GM21360 (cell line): ENCODE measurements around the gene C17orf113.

Source experiments
- ATAC-seq: cut with Tn5 transposase; IDR thresholded peaks from one replicate; pipeline ENCODE4 v1.9.1; 2021; ENCODE audit warnings: mild to moderate bottlenecking, moderate library complexity; ENCODE audit not compliant: unreplicated experiment

The C17orf113 gene

DNA sequence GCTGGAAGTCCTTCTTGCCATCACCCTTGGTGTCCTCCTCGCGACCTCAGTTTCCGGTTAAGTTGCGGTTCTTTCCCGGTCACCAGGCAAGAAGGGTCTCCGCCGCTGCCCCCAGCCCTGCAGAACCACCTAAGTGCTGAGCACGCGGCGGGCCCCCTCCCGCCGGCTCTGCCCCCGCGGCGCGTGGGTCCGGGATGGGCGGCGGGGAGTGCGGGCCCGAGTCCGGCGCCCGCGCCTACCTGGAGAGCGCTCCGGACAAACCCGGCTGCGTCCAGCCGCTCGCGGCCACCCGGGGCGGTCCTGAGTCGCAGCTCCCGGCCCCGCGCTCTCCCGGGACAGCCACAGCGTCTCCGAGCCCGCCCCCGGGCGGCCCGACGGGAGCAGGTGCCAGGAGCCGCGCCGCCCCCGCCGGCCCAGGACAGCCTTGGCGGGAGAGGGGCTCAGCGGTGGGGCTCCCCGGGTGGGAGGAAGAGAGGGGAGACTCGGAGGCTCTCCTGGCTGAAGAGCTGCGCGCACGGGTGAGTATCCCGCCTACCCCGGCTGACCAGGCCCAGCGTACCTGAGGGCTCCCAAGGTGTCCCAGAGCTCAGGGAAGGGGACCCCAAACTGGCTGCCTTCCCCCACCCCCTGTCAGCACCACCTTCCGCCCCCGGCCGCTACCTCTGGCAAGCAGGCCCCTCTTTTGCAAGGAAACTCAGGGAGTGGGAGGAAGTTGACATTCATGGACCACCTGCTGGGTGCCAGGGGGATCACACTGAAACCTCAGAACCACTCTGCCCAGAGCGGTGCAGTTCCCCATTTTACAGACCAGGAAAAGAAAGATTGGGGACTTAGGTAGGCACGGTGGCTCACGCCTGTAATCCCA, 22.2 kb upstream of the C17orf113 start:
- ATAC-seq = no peak

- no peak for ATAC-seq
Measured at GRCh38 chr17:42071810-42072209, 21.4 kb upstream of the C17orf113 start.

GRCh38 chr17:42068979-42069378, 18.6 kb upstream of the C17orf113 start:
- ATAC-seq = no peak

GRCh38 chr17:42067371-42068091, 17.1 kb upstream of the C17orf113 start:
- no peak for ATAC-seq

DNA sequence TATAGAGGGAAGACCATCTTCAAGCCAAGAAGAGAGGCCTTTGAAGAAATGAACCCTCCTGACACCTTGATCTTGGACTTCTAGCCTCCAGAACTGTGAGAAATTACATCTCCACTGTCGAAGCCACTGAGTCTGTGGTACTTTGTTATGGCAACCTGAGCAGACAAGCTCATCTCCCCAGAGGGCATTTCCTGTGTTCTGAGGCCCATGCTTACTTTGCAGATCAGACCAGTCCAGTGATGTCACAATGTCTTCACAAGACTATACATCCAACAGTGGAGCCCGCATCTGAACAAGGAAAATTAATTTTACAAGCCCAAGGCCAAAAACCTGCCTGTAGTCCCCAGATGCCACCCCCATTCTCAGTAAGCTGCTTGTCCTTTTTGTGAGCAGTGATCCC, 14.8 kb upstream of the C17orf113 start:
- ATAC-seq = no peak

- no peak for ATAC-seq
Measured at GRCh38 chr17:42062681-42063080, 12.3 kb upstream of the C17orf113 start.

GRCh38 chr17:42061646-42062487, 11.5 kb upstream of the C17orf113 start:
- ATAC-seq = no peak

DNA sequence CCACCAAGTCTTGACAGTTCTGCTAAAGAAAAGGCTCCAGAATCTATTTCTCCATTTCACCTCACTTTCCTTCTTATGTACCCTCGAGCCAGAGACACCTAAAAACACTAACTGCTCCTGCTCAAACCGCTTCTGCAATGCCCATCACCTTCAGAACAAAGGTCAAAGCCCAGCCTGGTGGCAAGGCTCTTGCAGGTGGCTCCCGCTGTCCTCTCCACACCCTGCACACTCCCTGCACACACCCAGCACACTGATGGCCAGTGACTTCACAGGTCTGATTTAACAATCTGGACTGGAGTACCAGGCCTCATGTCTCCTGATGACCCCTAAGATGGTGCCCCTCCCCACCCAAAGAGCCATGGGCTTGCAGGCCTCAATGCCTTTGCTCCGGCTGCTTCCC, 9.8 kb upstream of the C17orf113 start:
- ATAC-seq = no peak

GRCh38 chr17:42059815-42060214, 9.4 kb upstream of the C17orf113 start:
- no peak for ATAC-seq

- no peak for ATAC-seq
Measured at GRCh38 chr17:42058063-42058462, 7.7 kb upstream of the C17orf113 start.

DNA sequence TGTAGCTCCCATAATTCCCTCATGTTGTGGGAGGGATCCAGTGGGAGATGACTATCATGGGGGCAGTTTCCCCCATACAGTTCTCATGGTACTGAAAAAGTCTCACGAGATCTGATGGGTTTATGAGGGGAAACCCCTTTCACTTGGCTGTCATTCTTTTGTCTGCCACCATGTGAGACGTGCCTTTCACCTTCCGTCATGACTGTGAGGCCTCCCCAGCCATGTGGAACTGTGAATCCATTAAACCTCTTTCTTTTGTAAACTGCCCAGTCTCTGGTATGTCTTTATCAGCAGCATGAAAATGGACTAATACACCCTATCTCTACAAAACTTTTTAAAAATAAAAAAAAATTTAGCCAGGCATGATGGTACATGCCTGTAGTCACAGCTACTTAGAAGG, 6.2 kb upstream of the C17orf113 start:
- no peak for ATAC-seq

DNA sequence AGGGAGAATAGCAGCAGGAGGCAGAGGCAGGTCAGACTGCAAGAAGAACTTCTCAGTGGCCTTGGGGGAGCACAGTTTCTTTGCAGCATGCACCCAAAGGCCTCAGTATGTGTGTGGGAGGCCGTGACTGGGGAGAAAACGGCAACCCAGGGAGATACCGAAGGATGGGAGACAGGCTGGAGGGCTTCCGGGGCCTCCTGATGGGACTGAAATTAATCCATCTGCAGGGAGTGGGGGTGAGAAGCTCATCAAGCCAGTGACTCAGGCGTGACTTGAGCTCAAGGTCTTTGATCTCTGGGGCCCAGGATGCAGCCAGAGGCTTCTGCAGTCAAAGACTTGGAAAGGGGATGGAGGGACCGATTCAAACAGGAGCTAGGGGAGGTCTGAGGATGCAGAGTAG, 5.1 kb upstream of the C17orf113 start:
- ATAC-seq = no peak

- no peak for ATAC-seq
Measured at GRCh38 chr17:42055027-42055426, 4.6 kb upstream of the C17orf113 start.

GRCh38 chr17:42053731-42054500, 3.5 kb upstream of the C17orf113 start:
- ATAC-seq = no peak

- no peak for ATAC-seq
Measured at GRCh38 chr17:42052346-42052877, 2.0 kb upstream of the C17orf113 start.

GRCh38 chr17:42051645-42052044, 1.2 kb upstream of the C17orf113 start:
- no peak for ATAC-seq

- no peak for ATAC-seq
Measured at GRCh38 chr17:42051013-42051400, 606 bp upstream of the C17orf113 start.

- no peak for ATAC-seq
Measured at GRCh38 chr17:42049834-42050392, 488 bp downstream of the C17orf113 start.

- ATAC-seq = no peak
Measured at GRCh38 chr17:42047343-42047742, 3.1 kb downstream of the C17orf113 start.

DNA sequence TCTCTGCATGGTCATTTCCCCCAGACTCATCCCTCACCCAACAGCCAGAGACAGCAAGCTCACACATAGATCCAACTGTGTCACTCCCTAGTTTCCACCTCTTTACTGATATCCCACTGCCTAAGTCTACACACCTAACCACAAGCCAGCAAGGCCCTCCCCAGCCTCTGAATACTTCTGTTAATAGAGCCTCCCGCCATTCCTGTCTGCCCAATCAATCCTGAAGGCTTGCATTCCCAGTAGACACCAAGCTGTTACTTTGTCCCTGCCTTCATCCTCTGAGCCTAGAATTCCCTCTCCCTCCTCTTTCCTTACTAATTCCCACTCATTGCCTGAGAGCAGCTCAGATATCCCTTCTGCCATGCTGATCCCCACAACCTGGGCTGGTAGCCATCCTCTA, 4.7 kb downstream of the C17orf113 start:
- no peak for ATAC-seq
